Measurements from ENCODE around the gene GRID2. TPM values are rescaled to one million over a fixed set of nuclear protein-coding genes. Genes with fewer than 3 reads are reported as not detected.

GRID2 gene
- total and polyA plus RNA-seq, 9 of the 15 experiments (the other 6 are each of a cell fraction or from before 2014, with no cell fraction given): 0.04 TPM; not detected in 7

DNA sequence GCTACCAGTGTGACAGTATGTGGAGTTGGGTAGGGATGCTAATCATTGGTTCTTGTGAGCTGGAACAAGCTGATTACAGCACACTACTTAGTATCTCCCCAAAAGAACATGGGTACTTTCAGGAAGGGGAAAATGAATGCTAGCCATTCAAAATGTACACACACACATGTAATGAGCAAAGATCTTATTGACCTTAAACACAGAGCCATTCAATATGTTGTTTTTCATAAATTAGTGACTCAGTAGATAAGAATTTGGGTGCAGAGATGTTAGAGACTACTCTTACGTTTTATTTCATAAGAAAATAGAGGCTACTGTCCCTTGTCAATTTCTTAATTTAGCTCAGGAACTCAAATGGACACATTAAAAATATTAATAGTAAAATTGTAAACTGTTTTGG is 1015.3 kb downstream of the GRID2 start (continued):
- TF ChIP-seq FOXP1 (CRISPR knock-in tag; IDR thresholded peaks at IDR 0.05) (no peak), ZNF778 (CRISPR knock-in tag; IDR thresholded peaks at IDR 0.05) (no peak), SOX6 (IDR thresholded peaks at IDR 0.05) (no peak), PCBP1 (IDR thresholded peaks at IDR 0.05; ENCODE audit: low read depth, low read length, poor library complexity, severe bottlenecking) (no peak), ZBTB33 (CRISPR knock-in tag; IDR thresholded peaks at IDR 0.05) (no peak), MYNN (IDR thresholded peaks at IDR 0.05) (no peak), MYNN (CRISPR knock-in tag; IDR thresholded peaks at IDR 0.05) (no peak), NR3C1 (CRISPR knock-in tag; IDR thresholded peaks at IDR 0.05) (no peak), ZBTB8A (IDR thresholded peaks at IDR 0.05; ENCODE audit: partially characterized antibody) (no peak), ZNF232 (CRISPR knock-in tag; IDR thresholded peaks at IDR 0.05) (no peak), ESRRB (CRISPR knock-in tag; IDR thresholded peaks at IDR 0.05; ENCODE audit: borderline replicate concordance) (no peak), TSHZ1 (CRISPR knock-in tag; IDR thresholded peaks at IDR 0.05) (no peak)
- TF ChIP-seq, protein P1, sequence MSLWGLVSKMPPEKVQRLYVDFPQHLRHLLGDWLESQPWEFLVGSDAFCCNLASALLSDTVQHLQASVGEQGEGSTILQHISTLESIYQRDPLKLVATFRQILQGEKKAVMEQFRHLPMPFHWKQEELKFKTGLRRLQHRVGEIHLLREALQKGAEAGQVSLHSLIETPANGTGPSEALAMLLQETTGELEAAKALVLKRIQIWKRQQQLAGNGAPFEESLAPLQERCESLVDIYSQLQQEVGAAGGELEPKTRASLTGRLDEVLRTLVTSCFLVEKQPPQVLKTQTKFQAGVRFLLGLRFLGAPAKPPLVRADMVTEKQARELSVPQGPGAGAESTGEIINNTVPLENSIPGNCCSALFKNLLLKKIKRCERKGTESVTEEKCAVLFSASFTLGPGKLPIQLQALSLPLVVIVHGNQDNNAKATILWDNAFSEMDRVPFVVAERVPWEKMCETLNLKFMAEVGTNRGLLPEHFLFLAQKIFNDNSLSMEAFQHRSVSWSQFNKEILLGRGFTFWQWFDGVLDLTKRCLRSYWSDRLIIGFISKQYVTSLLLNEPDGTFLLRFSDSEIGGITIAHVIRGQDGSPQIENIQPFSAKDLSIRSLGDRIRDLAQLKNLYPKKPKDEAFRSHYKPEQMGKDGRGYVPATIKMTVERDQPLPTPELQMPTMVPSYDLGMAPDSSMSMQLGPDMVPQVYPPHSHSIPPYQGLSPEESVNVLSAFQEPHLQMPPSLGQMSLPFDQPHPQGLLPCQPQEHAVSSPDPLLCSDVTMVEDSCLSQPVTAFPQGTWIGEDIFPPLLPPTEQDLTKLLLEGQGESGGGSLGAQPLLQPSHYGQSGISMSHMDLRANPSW (CRISPR knock-in tag; IDR thresholded peaks at IDR 0.05): no peak
